Activated CD4-positive, alpha-beta T cell treated with anti-CD3 and anti-CD28 coated beads, Interleukin-2, amount 10 ng/mL, durations not matched to agents 24 days and 14 days (primary cell): ENCODE measurements around the gene SLC16A10. TPM values are rescaled to one million over a fixed set of nuclear protein-coding genes. Genes with fewer than 3 reads are reported as not detected.
A peak's percentile ranks its signal among the peaks of the same experiment; 100 is the strongest.
"Not testable (repeated sequence)": the region's sequence is repeated elsewhere in the genome, so short reads cannot be mapped to it uniquely, and the experiment has no call there.

Experiments used
- DNase-seq: peaks from one replicate; pipeline ENCODE4 v3.0.0; 2022
- H3K27ac Mint-ChIP-seq: one replicate; pipeline ENCODE4 v1.8.0; 2022; ENCODE audit warnings: mild to moderate bottlenecking, mixed read lengths
- H3K27me3 Mint-ChIP-seq: one replicate; pipeline ENCODE4 v1.8.0; 2022; ENCODE audit warnings: mixed read lengths
- H3K36me3 Mint-ChIP-seq: one replicate; pipeline ENCODE4 v1.8.0; 2022; ENCODE audit warnings: low read depth, mild to moderate bottlenecking, mixed read lengths
- H3K4me1 Mint-ChIP-seq: one replicate; pipeline ENCODE4 v1.8.0; 2021; ENCODE audit warnings: mixed read lengths
- H3K4me3 Mint-ChIP-seq: one replicate; pipeline ENCODE4 v1.8.0; 2022; ENCODE audit warnings: mild to moderate bottlenecking, moderate library complexity, mixed read lengths
- H3K9me3 Mint-ChIP-seq: one replicate; pipeline ENCODE4 v1.8.0; 2021; ENCODE audit warnings: mixed read lengths
- intact Hi-C: fragments of 100-400 bp; cut with micrococcal nuclease; formaldehyde crosslinking; loops from one replicate; pipeline ENCODE4 v1.15.1; 2023
- total RNA-seq: library from RNA; stranded (reverse); gene quantifications from 2 replicates; pipeline ENCODE4 v1.2.3, GENCODE V29; 2022

SLC16A10 gene
- total RNA-seq, 1 donor from 2014 or later, result 4.2 TPM

DNA sequence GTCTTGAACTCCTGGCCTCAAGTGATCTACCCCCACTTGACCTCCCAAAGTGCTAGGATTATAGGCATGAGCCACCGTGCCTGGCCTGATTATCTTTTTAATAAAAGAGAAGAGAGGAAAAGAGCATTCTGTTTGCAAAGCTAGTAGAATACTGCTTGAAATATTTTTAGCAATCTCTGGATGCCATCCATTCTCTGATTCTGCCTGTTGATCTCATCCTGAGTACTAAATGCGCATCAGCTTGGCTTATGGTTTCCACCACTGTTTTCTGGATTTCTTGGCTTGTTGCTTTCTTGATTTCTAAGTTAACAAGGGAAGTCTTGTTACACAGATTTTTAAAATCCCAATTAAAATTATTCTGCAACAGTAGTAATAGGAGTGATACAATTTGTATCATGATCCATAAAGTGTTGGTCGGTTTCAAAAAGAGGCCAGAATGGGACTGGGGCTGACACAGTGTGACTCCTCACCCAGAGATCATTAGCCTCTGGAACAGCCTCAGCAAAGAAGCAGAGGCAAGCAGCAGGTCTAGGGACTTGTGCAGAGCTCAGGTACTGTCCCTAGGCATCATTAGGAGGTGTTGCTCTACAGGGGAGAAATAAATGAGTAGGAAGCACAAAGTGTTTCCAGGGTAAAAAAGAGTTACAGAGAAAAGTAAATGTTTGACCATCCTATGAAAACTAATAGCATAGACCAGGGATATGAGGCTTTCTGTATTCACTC lies 17.8 kb upstream of the SLC16A10 start:
- no peak overlapping the region for H3K27ac Mint-ChIP-seq
- H3K27me3 Mint-ChIP-seq, result peaks cover 24% of the 10 kb centered on the region
- no peaks in the 10 kb centered on the region for H3K4me1 Mint-ChIP-seq
- DNase-seq, result no peak
- H3K9me3 Mint-ChIP-seq, result no peaks in the 10 kb centered on the region
- no peaks in the 10 kb centered on the region for H3K36me3 Mint-ChIP-seq
- intact Hi-C loops, result no loop called here
- H3K4me3 Mint-ChIP-seq, result no peak overlapping the region

DNA sequence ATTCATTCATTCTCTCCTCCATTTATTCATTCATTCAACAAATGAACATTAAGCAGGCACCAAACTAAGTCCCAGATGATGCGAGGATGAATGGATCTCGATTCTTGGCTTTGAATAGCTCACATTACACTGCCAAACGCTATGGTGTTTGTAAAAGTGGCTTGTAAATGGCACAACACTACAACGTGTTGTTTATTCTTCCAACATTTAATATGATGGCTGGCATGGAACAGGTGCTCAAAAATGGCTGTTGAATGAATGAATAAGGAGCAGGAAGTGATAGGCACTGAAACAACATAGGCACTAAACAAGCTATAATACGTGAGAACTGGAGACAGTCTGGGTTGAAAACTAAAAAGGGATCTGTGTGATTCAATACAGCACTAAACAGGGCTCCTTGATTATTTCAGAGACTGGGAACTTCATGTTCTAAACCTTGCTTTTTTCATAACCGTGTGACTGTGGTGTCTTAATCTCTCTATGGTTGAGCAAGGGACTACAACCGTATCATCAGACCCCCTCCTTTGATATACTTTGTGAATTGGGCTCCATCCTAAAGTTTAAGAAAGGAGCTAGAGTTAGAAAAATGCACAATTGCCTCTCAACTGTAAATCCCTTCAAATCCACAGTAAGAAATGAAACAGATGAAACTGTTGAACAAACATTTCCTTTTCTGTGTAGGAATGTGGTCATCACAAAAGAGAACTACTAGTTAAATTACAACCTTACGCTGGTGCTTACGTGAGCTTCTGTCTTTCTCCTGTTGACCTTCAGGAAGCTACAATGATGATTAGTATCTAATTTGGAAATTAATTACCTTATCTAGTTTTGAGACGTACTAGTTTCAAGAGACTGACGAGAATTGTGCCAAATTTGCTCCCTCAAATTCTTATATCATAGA lies 16.9 kb upstream of the SLC16A10 start:
- Mint-ChIP-seq H3K9me3 (no peaks in the 10 kb centered on the region), H3K36me3 (no peaks in the 10 kb centered on the region), H3K27ac (no peak overlapping the region), H3K4me1 (no peaks in the 10 kb centered on the region), H3K4me3 (no peak overlapping the region), H3K27me3 (peaks cover 31% of the 10 kb centered on the region)
- no peak for DNase-seq
- intact Hi-C loops, result no loop called here

DNA sequence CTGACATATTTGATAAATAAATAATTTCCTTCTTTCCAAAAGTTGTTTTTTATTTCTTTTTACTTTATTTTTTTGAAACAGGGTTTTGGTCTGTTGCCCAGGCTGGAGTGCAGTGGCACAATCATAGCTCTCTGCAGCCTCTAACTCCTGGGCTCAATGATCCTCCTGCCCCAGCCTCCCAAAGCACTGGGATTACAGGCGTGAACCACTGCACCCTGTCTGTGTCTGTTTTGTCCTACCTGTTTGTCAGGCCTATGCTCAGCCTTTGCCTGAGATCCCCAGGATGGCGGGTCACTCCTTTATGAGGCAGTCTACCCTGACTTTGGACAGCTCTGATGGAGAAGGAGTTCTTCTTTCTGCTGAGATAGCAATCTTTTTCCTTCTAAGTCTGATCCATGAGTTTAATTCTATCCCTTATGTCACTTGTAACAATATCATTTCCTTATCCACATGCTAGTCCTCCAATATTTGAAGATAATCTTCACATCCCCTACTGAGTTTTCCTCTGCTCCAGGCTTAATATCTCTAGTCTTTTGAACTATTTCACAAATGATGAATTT lies 14.4 kb upstream of the SLC16A10 start:
- Mint-ChIP-seq H3K9me3 (no peaks in the 10 kb centered on the region), H3K27me3 (peaks cover 32% of the 10 kb centered on the region), H3K4me3 (no peak overlapping the region), H3K4me1 (no peaks in the 10 kb centered on the region), H3K27ac (no peak overlapping the region), H3K36me3 (no peaks in the 10 kb centered on the region)
- no peak for DNase-seq
- intact Hi-C loops, result no loop called here

DNA sequence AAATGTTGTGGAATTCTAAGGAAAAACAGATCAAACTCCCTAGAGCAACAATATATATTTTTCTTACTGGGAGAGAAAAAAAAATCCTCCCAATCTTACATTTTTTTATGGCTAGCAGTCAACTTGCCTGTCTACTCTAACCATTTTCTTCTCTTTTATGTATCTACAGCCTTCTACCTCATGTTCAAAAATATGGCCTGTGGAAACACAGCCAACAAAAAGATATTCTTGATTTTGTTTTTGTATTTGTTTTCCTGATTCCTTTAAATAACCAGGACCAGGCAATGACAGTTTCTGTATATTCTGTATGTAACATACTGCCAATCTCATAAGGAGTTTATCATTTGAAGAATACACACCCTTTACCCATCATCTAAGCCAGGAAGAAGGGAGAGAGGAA lies 13.0 kb upstream of the SLC16A10 start:
- no peaks in the 10 kb centered on the region for H3K9me3 Mint-ChIP-seq
- H3K27me3 Mint-ChIP-seq, result peaks cover 36% of the 10 kb centered on the region
- H3K4me1 Mint-ChIP-seq, result no peaks in the 10 kb centered on the region
- intact Hi-C loops, result no loop called here
- DNase-seq, result no peak
- H3K4me3 Mint-ChIP-seq, result no peak overlapping the region
- no peaks in the 10 kb centered on the region for H3K36me3 Mint-ChIP-seq
- H3K27ac Mint-ChIP-seq, result no peak overlapping the region

DNA sequence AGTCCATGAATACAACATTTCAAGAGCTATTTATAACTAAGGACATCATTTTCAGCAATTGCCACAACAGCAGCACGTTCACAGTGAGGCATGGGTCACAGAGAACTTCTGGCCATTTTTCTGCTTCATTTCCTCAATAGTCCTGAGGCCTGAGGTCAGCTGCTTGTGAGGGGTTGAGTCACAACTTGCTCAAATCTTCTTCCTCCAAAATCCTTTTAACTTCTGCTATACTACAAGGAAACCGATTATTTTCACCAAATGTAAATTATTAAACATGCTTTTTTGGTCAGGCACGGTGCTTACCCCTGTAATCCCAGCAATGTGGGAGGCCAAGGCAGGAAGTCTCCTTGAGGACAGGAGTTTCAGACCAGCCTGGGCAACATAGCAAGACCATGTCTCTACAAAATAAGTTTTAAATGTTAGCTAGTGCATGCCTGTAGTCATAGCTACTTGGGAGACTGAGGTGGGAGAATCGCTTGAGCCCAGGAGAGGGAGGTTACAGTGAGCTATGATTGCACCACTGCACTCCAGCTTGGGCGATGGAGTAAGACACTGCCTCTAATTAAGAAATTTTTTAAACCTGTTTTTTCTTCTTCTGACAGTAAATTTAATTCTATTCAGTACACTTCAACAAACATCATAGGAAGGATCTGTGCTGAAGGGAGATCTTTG lies 11.1 kb upstream of the SLC16A10 start:
- no peaks in the 10 kb centered on the region for H3K4me1 Mint-ChIP-seq
- H3K9me3 Mint-ChIP-seq, result no peaks in the 10 kb centered on the region
- no peaks in the 10 kb centered on the region for H3K36me3 Mint-ChIP-seq
- no peak overlapping the region for H3K27ac Mint-ChIP-seq
- H3K27me3 Mint-ChIP-seq, result peaks cover 30% of the 10 kb centered on the region
- intact Hi-C loops, result no loop called here
- DNase-seq, result no peak
- H3K4me3 Mint-ChIP-seq, result no peak overlapping the region

DNA sequence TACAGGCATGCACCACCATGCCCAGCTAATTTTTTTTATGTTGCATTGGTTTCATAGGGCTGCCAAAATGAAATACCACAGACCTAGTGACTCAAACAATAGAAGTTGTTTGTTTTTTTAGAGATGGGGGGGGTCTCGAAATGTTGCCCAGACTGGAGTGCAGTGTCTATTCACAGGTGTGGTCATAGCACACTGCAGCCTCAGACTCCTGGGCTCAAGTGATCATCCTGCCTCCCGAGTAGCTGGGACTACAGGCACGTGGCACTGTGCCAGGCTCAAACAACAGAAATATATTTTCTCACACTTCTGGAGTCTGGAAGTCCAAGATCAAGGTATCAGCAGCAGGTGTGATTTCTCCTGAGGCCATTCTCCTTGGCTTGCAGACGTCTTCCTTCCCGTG lies 6.6 kb upstream of the SLC16A10 start:
- H3K4me3 Mint-ChIP-seq, result no peak overlapping the region
- H3K36me3 Mint-ChIP-seq, result no peaks in the 10 kb centered on the region
- no peaks in the 10 kb centered on the region for H3K4me1 Mint-ChIP-seq
- DNase-seq, result no peak
- peaks cover 8% of the 10 kb centered on the region for H3K27me3 Mint-ChIP-seq
- no peak overlapping the region for H3K27ac Mint-ChIP-seq
- intact Hi-C loops, result no loop called here
- no peaks in the 10 kb centered on the region for H3K9me3 Mint-ChIP-seq

DNA sequence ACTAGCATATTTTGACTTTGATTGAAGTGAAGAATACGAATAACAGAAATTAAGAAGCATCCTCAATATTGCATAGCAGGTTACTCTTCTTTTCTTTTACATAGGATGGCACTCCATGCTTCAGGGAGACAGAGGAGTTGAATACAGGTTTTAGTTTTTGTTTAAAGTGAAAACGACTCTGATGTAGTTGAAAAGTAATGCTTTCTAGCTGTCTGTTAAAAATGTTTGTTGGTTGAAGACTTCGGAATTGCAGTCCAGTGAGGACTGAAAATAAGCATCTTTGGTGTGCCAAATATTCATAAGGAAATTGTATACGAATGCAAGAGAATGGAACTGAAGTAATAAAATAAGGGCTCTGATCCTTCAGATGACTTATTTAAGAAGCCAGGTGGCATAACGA lies 618 bp upstream of the SLC16A10 start:
- intact Hi-C loops, result loop anchor here (5.0 kb wide), 1 partner anchor 396 kb away; the partner anchor contains the start of gene REV3L
- peaks cover 21% of the 10 kb centered on the region for H3K27me3 Mint-ChIP-seq
- no peaks in the 10 kb centered on the region for H3K9me3 Mint-ChIP-seq
- H3K4me3 Mint-ChIP-seq, result peak overlapping the region; percentile 82
- H3K36me3 Mint-ChIP-seq, result no peaks in the 10 kb centered on the region
- peaks cover 20% of the 10 kb centered on the region for H3K4me1 Mint-ChIP-seq
- no peak overlapping the region for H3K27ac Mint-ChIP-seq
- DNase-seq, result no peak

DNA sequence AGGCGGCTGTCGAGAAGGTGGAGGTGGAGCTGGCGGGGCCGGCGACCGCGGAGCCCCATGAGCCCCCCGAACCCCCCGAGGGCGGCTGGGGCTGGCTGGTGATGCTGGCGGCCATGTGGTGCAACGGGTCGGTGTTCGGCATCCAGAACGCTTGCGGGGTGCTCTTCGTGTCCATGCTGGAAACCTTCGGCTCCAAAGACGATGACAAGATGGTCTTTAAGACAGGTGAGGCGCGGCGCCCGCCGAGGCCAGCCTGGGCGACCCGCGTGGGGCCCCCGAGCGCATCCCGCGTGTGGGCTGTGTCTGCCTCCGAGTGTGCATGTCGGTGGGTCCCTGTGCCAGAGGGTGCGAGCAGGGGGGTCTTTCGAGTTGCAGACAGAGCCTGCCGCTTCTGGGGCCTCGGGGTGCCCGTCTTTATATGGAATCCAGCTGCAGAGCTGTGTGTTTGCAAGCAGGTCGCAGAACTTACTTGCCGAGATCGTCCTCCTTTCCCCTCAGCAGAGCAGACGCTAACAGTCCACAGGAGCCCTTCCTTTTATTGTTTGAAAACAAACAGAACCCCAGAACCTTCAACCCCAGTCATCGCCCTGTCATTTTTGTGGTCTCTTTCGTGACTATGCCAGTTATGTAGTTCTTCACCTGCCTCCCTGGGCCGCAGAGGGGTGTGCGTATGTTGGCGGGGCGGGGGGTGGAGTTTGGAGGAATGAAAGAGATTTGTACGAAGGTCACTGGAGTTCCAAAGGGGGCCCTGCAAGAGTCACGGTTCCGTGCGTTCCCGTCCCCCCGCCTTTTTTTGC lies 766 bp downstream of the SLC16A10 start:
- Mint-ChIP-seq H3K4me3 (peak overlapping the region; percentile 90), H3K27ac (peak overlapping the region; percentile 81), H3K36me3 (no peaks in the 10 kb centered on the region), H3K9me3 (no peaks in the 10 kb centered on the region), H3K27me3 (peaks cover 21% of the 10 kb centered on the region), H3K4me1 (peaks cover 20% of the 10 kb centered on the region)
- intact Hi-C loops, result loop anchor here (2.0 to 5.0 kb wide), 2 partner anchors 27 to 394 kb away; partner anchors contain the start of gene REV3L
- peak; percentile 85 for DNase-seq

DNA sequence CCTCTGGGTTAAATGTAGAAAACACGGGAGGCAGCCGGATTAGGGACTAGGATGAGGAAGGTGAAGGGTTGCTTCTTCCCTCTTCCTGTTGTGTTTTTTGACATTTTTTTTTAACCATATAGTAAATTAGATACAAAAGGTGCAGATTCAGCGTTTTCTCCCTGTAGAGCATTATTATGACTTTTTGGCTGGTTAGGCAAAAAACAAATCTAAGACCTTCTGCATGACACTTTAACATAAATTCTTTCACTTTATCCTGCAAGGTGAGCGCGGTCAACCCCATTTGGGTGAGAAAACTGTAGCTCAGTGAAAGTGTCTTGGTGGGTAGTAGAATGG lies 1.3 kb downstream of the SLC16A10 start:
- Mint-ChIP-seq H3K9me3 (no peaks in the 10 kb centered on the region), H3K27ac (peak overlapping the region; percentile 81), H3K4me1 (peaks cover 20% of the 10 kb centered on the region), H3K27me3 (peaks cover 18% of the 10 kb centered on the region), H3K36me3 (no peaks in the 10 kb centered on the region), H3K4me3 (peak overlapping the region; percentile 90)
- intact Hi-C loops, result loop anchor here (2.0 to 5.0 kb wide), 2 partner anchors 26 to 394 kb away; partner anchors contain the start of gene REV3L
- DNase-seq, result no peak

DNA sequence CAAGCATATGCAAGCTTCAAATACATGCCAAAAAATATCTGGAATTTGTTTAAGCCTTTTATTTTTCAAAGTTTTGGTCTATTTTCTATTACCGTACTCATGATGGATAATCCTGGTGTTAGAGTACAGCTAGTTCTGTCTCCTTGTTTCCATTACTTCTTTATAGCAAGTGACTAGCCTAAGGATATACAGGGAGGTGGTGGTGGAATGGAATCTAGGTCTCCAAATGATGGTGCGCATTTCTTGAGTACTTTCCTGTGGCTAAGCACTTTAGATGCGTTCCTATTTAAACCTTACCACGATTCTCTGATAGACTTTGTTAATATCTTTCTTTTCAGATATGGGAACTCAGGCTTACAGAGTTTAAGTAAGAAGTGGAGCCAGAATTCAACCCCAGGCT lies 3.5 kb downstream of the SLC16A10 start:
- no peak overlapping the region for H3K4me3 Mint-ChIP-seq
- peaks cover 16% of the 10 kb centered on the region for H3K27me3 Mint-ChIP-seq
- DNase-seq, result no peak
- no peaks in the 10 kb centered on the region for H3K9me3 Mint-ChIP-seq
- no peak overlapping the region for H3K27ac Mint-ChIP-seq
- no peaks in the 10 kb centered on the region for H3K36me3 Mint-ChIP-seq
- peaks cover 20% of the 10 kb centered on the region for H3K4me1 Mint-ChIP-seq
- intact Hi-C loops, result no loop called here

DNA sequence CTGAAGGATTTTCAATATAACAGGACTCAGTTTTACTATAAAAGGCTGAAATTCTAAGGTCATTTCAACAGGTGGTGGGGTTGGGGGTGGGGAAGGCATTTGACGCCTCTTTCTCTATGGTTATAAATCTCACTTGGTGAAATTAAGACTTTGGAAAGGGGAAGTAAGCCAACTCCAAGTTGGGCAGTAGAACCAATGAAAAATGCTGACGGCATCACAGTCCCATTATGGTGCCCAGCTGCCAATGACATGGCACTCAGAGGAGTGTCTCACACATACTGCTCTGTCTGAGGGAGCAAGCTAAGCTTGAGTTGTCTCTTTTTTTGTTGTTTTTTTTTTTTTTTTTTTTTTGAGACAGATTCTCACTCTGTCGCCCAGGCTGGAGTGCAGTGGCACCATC lies 4.7 kb downstream of the SLC16A10 start:
- peaks cover 13% of the 10 kb centered on the region for H3K27me3 Mint-ChIP-seq
- no peak for DNase-seq
- no peaks in the 10 kb centered on the region for H3K9me3 Mint-ChIP-seq
- intact Hi-C loops, result no loop called here
- H3K4me1 Mint-ChIP-seq, result peaks cover 15% of the 10 kb centered on the region
- H3K27ac Mint-ChIP-seq, result no peak overlapping the region
- no peaks in the 10 kb centered on the region for H3K36me3 Mint-ChIP-seq
- no peak overlapping the region for H3K4me3 Mint-ChIP-seq

DNA sequence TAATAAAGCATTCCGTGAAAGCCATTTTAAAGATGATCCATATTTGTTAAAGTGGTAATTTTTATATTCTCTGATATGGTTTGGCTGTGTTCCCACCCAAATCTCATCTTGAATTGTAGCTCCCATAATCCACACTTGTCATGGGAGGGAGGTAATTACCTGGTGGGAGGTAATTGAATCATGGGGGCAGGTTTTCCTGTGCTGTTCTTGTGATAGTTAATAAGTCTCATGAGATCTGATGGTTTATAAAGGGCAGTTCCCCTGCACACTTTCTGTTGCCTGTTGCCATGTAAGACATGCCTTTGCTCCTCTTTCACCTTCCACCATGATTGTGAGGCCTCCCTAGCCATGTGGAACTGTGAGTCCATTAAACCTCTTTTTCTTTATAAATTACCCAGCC lies 8.2 kb downstream of the SLC16A10 start:
- intact Hi-C loops, H3K27ac Mint-ChIP-seq, H3K9me3 Mint-ChIP-seq, H3K36me3 Mint-ChIP-seq, H3K27me3 Mint-ChIP-seq, H3K4me3 Mint-ChIP-seq, DNase-seq, H3K4me1 Mint-ChIP-seq: not testable (repeated sequence)

DNA sequence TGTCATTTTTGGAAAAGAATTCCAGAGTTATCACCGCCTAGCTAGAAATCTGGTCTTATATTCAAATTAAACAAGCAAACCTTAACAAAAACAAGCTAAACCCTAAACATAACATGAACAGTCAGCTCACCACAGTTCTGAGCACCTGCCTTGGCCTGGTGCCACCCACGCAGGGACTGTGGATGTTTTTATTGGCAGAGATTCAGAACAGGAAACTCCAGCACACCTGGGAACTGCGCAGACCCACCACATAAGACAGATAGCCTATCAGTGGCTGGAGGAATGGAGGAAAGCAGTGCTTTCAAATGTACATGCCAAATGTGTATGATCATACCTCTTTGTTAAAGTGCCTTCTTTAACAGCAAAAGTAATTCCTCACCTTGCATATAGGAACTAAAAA lies 8.9 kb downstream of the SLC16A10 start:
- DNase-seq, result no peak
- no peaks in the 10 kb centered on the region for H3K36me3 Mint-ChIP-seq
- H3K27ac Mint-ChIP-seq, result no peak overlapping the region
- H3K4me3 Mint-ChIP-seq, result no peak overlapping the region
- H3K27me3 Mint-ChIP-seq, result no peaks in the 10 kb centered on the region
- H3K4me1 Mint-ChIP-seq, result peaks cover 5% of the 10 kb centered on the region
- intact Hi-C loops, result no loop called here
- no peaks in the 10 kb centered on the region for H3K9me3 Mint-ChIP-seq
